GM12878 (cell line): ENCODE data around the gene MTF2.

ENCODE experiments used
- EZH2 ChIP-seq: IDR thresholded peaks from 2 replicates; pipeline ENCODE4 v1.6.1; 2012; ENCODE audit warnings: low read depth, mild to moderate bottlenecking, control low read depth, inconsistent platforms, low read length, borderline replicate concordance; ENCODE audit not compliant: control insufficient read depth
- MAX ChIP-seq: IDR thresholded peaks from 2 replicates; pipeline ENCODE4 v1.6.1; 2012; ENCODE audit warnings: low read depth, low read length, improper control_type of control experiment

GRCh38 chr1:93081716-93082115 lies 2.6 kb downstream of the MTF2 start:
- no peak for TF ChIP-seq EZH2
- TF ChIP-seq MAX = no peak
